Neural progenitor cell (in vitro differentiated cells): Measurements from ENCODE around the gene GPR107. TPM values are rescaled to one million over a fixed set of nuclear protein-coding genes. Genes with fewer than 3 reads are reported as not detected.

Experiments used
- DNase-seq: peaks from one replicate; pipeline ENCODE4 v3.0.0-alpha.2; 2016; ENCODE audit warnings: low spot score
- H2AFZ ChIP-seq: fragments of 200-600 bp; sonication (generic); replicated peaks from 2 replicates; pipeline ENCODE4 v1.6.1; 2016; ENCODE audit warnings: antibody characterized with exemption
- H3F3A ChIP-seq: fragments of 200-600 bp; sonication (generic); 2 replicates; pipeline ENCODE4 v1.6.1; 2016; ENCODE audit warnings: antibody characterized with exemption, low read depth
- H3K27ac ChIP-seq: fragments of 200-600 bp; sonication (generic); 2 replicates; pipeline ENCODE4 v1.5.1; 2016; ENCODE audit warnings: mild to moderate bottlenecking
- H3K27me3 ChIP-seq: fragments of 200-600 bp; sonication (generic); 2 replicates; pipeline ENCODE4 v1.6.1; 2016; ENCODE audit warnings: mild to moderate bottlenecking, moderate library complexity
- H3K36me3 ChIP-seq: fragments of 200-600 bp; sonication (generic); 2 replicates; pipeline ENCODE4 v1.5.1; 2016
- H3K4me1 ChIP-seq: fragments of 200-600 bp; sonication (generic); 2 replicates; pipeline ENCODE4 v1.6.1; 2016; ENCODE audit warnings: mixed run types
- H3K4me2 ChIP-seq: fragments of 200-600 bp; sonication (generic); 2 replicates; pipeline ENCODE4 v1.6.1; 2016
- H3K4me3 ChIP-seq: fragments of 200-600 bp; sonication (generic); 2 replicates; pipeline ENCODE4 v1.5.1; 2016
- H3K79me2 ChIP-seq: fragments of 200-600 bp; sonication (generic); 2 replicates; pipeline ENCODE4 v1.6.1; 2016; ENCODE audit warnings: low read depth
- H3K9ac ChIP-seq: fragments of 200-600 bp; sonication (generic); 2 replicates; pipeline ENCODE4 v1.6.1; 2016
- H3K9me3 ChIP-seq: fragments of 200-600 bp; sonication (generic); 2 replicates; pipeline ENCODE4 v1.5.1; 2016; ENCODE audit warnings: low read depth
- H4K20me1 ChIP-seq: fragments of 200-600 bp; sonication (generic); 2 replicates; pipeline ENCODE4 v1.6.1; 2016; ENCODE audit warnings: low read depth
- H3K27ac Mint-ChIP-seq: 3 replicates; pipeline ENCODE4 v1.8.0; 2021; ENCODE audit warnings: mixed read lengths
- H3K27me3 Mint-ChIP-seq: 2 replicates; pipeline ENCODE4 v1.8.0; 2022; ENCODE audit warnings: low read depth, mild to moderate bottlenecking, inconsistent platforms, moderate library complexity, mixed read lengths; ENCODE audit not compliant: insufficient read depth
- H3K36me3 Mint-ChIP-seq: 3 replicates; pipeline ENCODE4 v1.8.0; 2021; ENCODE audit warnings: mixed read lengths
- H3K4me1 Mint-ChIP-seq: 3 replicates; pipeline ENCODE4 v1.8.0; 2021; ENCODE audit warnings: mixed read lengths
- H3K4me3 Mint-ChIP-seq: 3 replicates; pipeline ENCODE4 v1.8.0; 2021; ENCODE audit warnings: mild to moderate bottlenecking, moderate library complexity, mixed read lengths
- H3K9me3 Mint-ChIP-seq: 3 replicates; pipeline ENCODE4 v1.8.0; 2020; ENCODE audit warnings: mixed read lengths
- EZH2 ChIP-seq: fragments of 200-600 bp; sonication (generic); IDR thresholded peaks from 2 replicates; pipeline ENCODE4 v1.6.1; 2017; ENCODE audit warnings: antibody characterized with exemption, mild to moderate bottlenecking, moderate library complexity
- EZH2phosphoT487 ChIP-seq: fragments of 200-600 bp; sonication (generic); IDR thresholded peaks from 2 replicates; pipeline ENCODE4 v1.6.1; 2017; ENCODE audit warnings: antibody characterized with exemption
- total RNA-seq: library from RNA; depleted of rRNA; stranded (reverse); fragments of >200 nt; gene quantifications from 2 replicates; pipeline ENCODE4 v1.2.3, GENCODE V29; 2015; ENCODE audit warnings: low replicate concordance
- TF ChIP-seq, protein P1 (sequence below): fragments of 200-600 bp; sonication (generic); IDR thresholded peaks from 2 replicates; pipeline ENCODE4 v1.5.1; 2017; ENCODE audit warnings: antibody characterized with exemption, mild to moderate bottlenecking

Gene GPR107
- total RNA-seq, 1 donor from 2014 or later: 33.8 TPM

DNA sequence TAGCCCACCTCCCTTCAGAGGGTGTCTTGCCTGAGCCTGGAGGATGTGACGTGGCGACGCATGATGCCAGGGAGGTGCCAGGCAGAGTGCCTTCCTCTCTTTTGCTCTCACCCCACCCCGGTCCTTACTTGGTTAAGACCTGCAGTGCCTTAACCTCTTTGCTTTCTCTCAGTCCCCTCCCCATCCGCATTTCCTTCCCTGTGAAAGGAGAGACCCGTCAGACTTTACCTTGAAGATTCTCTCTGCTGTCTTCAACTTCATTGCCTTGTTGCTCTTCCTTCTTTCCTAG lies 66.5 kb downstream of the GPR107 start:
- Mint-ChIP-seq H3K27ac (peak overlapping the region; percentile 32), H3K27me3 (peaks cover 5% of the 10 kb centered on the region), H3K9me3 (no peaks in the 10 kb centered on the region), H3K36me3 (peaks cover 18% of the 10 kb centered on the region), H3K4me1 (peaks cover 45% of the 10 kb centered on the region), H3K4me3 (no peak overlapping the region)
- Histone ChIP-seq H3K27me3 (no peaks in the 10 kb centered on the region), H3K27ac (no peak overlapping the region), H3K4me2 (no peak overlapping the region), H2AFZ (no peak overlapping the region), H3K9ac (no peak overlapping the region), H3K4me3 (no peak overlapping the region), H3K79me2 (no peaks in the 10 kb centered on the region), H3K36me3 (no peaks in the 10 kb centered on the region), H3K4me1 (peaks cover 34% of the 10 kb centered on the region), H3K9me3 (no peaks in the 10 kb centered on the region), H3F3A (peaks cover 21% of the 10 kb centered on the region), H4K20me1 (peaks cover 9% of the 10 kb centered on the region)
- no peak for DNase-seq
- TF ChIP-seq EZH2phosphoT487 (no peak), EZH2 (no peak)
- TF ChIP-seq, protein P1, sequence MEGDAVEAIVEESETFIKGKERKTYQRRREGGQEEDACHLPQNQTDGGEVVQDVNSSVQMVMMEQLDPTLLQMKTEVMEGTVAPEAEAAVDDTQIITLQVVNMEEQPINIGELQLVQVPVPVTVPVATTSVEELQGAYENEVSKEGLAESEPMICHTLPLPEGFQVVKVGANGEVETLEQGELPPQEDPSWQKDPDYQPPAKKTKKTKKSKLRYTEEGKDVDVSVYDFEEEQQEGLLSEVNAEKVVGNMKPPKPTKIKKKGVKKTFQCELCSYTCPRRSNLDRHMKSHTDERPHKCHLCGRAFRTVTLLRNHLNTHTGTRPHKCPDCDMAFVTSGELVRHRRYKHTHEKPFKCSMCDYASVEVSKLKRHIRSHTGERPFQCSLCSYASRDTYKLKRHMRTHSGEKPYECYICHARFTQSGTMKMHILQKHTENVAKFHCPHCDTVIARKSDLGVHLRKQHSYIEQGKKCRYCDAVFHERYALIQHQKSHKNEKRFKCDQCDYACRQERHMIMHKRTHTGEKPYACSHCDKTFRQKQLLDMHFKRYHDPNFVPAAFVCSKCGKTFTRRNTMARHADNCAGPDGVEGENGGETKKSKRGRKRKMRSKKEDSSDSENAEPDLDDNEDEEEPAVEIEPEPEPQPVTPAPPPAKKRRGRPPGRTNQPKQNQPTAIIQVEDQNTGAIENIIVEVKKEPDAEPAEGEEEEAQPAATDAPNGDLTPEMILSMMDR: no peak

DNA sequence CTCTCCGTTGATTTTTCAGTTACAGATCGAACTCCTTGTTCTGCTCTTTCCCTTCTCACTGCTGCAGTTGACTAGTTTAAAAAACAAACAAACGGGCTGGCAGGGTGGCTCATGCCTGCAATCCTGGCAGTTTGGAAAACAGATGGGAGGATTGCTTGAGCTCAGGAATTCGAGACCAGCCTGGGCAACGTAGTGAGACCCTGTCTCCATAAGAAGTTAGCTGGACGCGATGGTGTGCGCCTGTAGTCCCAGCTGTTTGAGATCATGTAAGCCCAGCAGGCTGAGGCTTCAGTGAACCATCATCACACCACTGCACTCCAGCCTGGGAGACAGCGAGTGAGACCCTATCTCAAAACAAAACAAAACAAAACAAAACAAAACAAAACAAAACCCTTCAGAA lies 67.1 kb downstream of the GPR107 start:
- Histone ChIP-seq H3F3A (peaks cover 21% of the 10 kb centered on the region), H3K4me2 (no peak overlapping the region), H3K27me3 (no peaks in the 10 kb centered on the region), H3K27ac (no peak overlapping the region), H3K9ac (no peak overlapping the region), H2AFZ (no peak overlapping the region), H4K20me1 (peaks cover 9% of the 10 kb centered on the region), H3K9me3 (no peaks in the 10 kb centered on the region), H3K4me3 (no peak overlapping the region), H3K4me1 (peaks cover 34% of the 10 kb centered on the region), H3K79me2 (no peaks in the 10 kb centered on the region), H3K36me3 (no peaks in the 10 kb centered on the region)
- TF ChIP-seq EZH2phosphoT487: no peak
- no peak for TF ChIP-seq EZH2
- TF ChIP-seq, protein P1: no peak
- H3K4me3 Mint-ChIP-seq: no peak overlapping the region
- H3K9me3 Mint-ChIP-seq: no peaks in the 10 kb centered on the region
- H3K27ac Mint-ChIP-seq: peak overlapping the region; percentile 28
- H3K27me3 Mint-ChIP-seq: peaks cover 5% of the 10 kb centered on the region
- no peak for DNase-seq
- peaks cover 45% of the 10 kb centered on the region for H3K4me1 Mint-ChIP-seq
- peaks cover 17% of the 10 kb centered on the region for H3K36me3 Mint-ChIP-seq

DNA sequence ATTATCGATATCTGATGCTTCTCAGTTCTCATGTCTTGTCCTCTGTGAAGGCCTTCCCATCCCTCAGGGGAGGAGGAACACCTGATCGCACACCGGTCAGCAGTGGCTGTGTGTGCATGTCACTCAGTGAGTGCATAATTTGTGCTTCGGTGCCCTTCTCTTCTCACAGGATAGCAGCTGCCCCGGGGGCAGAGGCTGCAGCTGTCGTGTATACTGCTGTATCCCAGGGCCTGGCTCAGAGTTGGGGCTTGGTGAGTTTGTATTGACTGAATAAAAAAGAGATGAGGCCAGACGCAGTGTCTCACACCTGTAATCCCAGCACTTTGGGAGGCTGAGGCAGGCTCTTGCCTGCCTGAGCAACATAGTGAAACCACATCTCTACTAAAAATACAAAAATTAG lies 68.8 kb downstream of the GPR107 start:
- H3K27ac ChIP-seq: no peak overlapping the region
- no peak for TF ChIP-seq EZH2phosphoT487
- TF ChIP-seq, protein P1: no peak
- no peak for TF ChIP-seq EZH2
- Mint-ChIP-seq H3K4me3 (no peak overlapping the region), H3K36me3 (peaks cover 23% of the 10 kb centered on the region), H3K27me3 (peaks cover 5% of the 10 kb centered on the region), H3K9me3 (no peaks in the 10 kb centered on the region), H3K27ac (no peak overlapping the region), H3K4me1 (peaks cover 39% of the 10 kb centered on the region)
- no peak overlapping the region for H2AFZ ChIP-seq
- H4K20me1 ChIP-seq: peaks cover 9% of the 10 kb centered on the region
- no peaks in the 10 kb centered on the region for H3K9me3 ChIP-seq
- H3F3A ChIP-seq: peaks cover 21% of the 10 kb centered on the region
- H3K27me3 ChIP-seq: no peaks in the 10 kb centered on the region
- DNase-seq: no peak
- H3K4me2 ChIP-seq: no peak overlapping the region
- H3K4me3 ChIP-seq: no peak overlapping the region
- H3K36me3 ChIP-seq: no peaks in the 10 kb centered on the region
- H3K79me2 ChIP-seq: no peaks in the 10 kb centered on the region
- peaks cover 30% of the 10 kb centered on the region for H3K4me1 ChIP-seq
- H3K9ac ChIP-seq: no peak overlapping the region
